Glutamatergic neuron (in vitro differentiated cells): Measurements from ENCODE around the gene SLC25A29. TPM values are rescaled to one million over a fixed set of nuclear protein-coding genes. Genes with fewer than 3 reads are reported as not detected.

Experiments
- DNase-seq: peaks from one replicate; pipeline ENCODE4 v3.0.0; 2022
- H3K27ac Mint-ChIP-seq: one replicate; pipeline ENCODE4 v1.8.0; 2020; ENCODE audit warnings: mild to moderate bottlenecking, mixed read lengths, inconsistent platforms; ENCODE audit not compliant: unreplicated experiment
- H3K27me3 Mint-ChIP-seq: one replicate; pipeline ENCODE4 v1.8.0; 2020; ENCODE audit warnings: mild to moderate bottlenecking, moderate library complexity, mixed read lengths, inconsistent platforms; ENCODE audit not compliant: unreplicated experiment
- H3K36me3 Mint-ChIP-seq: one replicate; pipeline ENCODE4 v1.8.0; 2020; ENCODE audit warnings: mild to moderate bottlenecking, mixed read lengths, inconsistent platforms; ENCODE audit not compliant: unreplicated experiment
- H3K4me1 Mint-ChIP-seq: one replicate; pipeline ENCODE4 v1.8.0; 2020; ENCODE audit warnings: mild to moderate bottlenecking, low read depth, mixed read lengths, inconsistent platforms; ENCODE audit not compliant: unreplicated experiment
- H3K4me3 Mint-ChIP-seq: one replicate; pipeline ENCODE4 v1.8.0; 2020; ENCODE audit warnings: mild to moderate bottlenecking, mixed read lengths, inconsistent platforms; ENCODE audit not compliant: unreplicated experiment
- H3K9me3 Mint-ChIP-seq: one replicate; pipeline ENCODE4 v1.8.0; 2020; ENCODE audit warnings: mild to moderate bottlenecking, moderate library complexity, mixed read lengths, inconsistent platforms; ENCODE audit not compliant: unreplicated experiment
- total RNA-seq: library from RNA; stranded (reverse); fragmentation: NEBNext Ultra II Directional; extraction: Animal tissue kit (Norgen Biotek cat#: 25700); gene quantifications from one replicate; pipeline ENCODE4 v1.2.1, GENCODE V29; 2021; ENCODE audit not compliant: unreplicated experiment
- TF ChIP-seq, protein P1 (sequence below): fragments of 200-600 bp; sonication (generic); IDR thresholded peaks from one replicate; pipeline ENCODE4 v1.5.0; 2021; ENCODE audit not compliant: partially characterized antibody, unreplicated experiment

Gene SLC25A29
- total RNA-seq, 1 donor from 2014 or later, result 409 TPM

DNA sequence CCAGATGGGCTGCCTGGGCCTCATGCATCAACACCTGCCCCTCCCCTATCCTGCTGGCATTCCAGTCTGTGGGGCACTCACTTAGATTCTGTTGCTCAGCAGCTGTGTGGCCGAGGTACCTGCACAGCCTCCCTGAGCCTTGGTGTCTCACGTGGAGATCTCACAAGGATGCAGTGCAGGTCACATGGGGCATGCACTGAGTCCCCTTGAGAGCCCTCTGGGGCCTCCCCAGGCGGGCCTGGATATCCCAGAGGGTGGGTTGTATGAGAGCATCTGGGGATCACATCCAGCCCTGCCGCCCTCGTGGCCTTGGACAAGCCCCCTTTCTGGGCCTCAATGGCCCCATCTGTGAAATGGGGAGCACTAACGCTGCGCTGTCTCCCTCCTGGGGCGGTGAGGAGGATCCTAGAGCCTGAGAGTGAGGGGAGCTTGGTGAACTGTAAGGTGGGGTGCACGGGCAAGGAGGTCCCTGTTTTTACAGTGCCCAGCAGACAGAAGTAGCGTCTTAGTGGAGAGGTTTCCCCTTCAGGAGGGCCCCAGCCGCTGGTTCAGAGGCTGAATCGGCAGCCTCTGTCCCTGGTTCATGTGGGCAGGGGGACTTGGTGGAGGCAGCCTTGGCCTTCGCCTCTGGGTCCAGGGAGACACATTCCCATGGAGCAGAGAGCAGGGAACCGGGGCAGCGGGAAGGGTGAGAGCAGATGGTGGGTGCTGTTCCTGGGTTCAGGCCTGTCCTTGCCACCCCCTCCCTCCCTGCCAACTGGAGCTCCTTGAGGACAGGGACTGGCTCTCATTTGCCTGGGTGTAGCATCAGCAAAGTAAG, 16.1 kb upstream of the SLC25A29 start:
- Mint-ChIP-seq H3K27me3 (peaks cover 9% of the 10 kb centered on the region), H3K4me3 (peak overlapping the region; percentile 25), H3K27ac (peak overlapping the region; percentile 38), H3K4me1 (peaks cover 7% of the 10 kb centered on the region), H3K36me3 (no peaks in the 10 kb centered on the region), H3K9me3 (peaks cover 8% of the 10 kb centered on the region)
- TF ChIP-seq, protein P1, sequence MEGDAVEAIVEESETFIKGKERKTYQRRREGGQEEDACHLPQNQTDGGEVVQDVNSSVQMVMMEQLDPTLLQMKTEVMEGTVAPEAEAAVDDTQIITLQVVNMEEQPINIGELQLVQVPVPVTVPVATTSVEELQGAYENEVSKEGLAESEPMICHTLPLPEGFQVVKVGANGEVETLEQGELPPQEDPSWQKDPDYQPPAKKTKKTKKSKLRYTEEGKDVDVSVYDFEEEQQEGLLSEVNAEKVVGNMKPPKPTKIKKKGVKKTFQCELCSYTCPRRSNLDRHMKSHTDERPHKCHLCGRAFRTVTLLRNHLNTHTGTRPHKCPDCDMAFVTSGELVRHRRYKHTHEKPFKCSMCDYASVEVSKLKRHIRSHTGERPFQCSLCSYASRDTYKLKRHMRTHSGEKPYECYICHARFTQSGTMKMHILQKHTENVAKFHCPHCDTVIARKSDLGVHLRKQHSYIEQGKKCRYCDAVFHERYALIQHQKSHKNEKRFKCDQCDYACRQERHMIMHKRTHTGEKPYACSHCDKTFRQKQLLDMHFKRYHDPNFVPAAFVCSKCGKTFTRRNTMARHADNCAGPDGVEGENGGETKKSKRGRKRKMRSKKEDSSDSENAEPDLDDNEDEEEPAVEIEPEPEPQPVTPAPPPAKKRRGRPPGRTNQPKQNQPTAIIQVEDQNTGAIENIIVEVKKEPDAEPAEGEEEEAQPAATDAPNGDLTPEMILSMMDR, result no peak
- peak; percentile 19 for DNase-seq

- peak; percentile 33 for DNase-seq
- Mint-ChIP-seq H3K27ac (peak overlapping the region; percentile 38), H3K9me3 (peaks cover 7% of the 10 kb centered on the region), H3K4me3 (no peak overlapping the region), H3K4me1 (peaks cover 7% of the 10 kb centered on the region), H3K27me3 (peaks cover 9% of the 10 kb centered on the region), H3K36me3 (no peaks in the 10 kb centered on the region)
- TF ChIP-seq, protein P1, result no peak
Observed at GRCh38 chr14:100321473-100322137, 15.4 kb upstream of the SLC25A29 start.

DNA sequence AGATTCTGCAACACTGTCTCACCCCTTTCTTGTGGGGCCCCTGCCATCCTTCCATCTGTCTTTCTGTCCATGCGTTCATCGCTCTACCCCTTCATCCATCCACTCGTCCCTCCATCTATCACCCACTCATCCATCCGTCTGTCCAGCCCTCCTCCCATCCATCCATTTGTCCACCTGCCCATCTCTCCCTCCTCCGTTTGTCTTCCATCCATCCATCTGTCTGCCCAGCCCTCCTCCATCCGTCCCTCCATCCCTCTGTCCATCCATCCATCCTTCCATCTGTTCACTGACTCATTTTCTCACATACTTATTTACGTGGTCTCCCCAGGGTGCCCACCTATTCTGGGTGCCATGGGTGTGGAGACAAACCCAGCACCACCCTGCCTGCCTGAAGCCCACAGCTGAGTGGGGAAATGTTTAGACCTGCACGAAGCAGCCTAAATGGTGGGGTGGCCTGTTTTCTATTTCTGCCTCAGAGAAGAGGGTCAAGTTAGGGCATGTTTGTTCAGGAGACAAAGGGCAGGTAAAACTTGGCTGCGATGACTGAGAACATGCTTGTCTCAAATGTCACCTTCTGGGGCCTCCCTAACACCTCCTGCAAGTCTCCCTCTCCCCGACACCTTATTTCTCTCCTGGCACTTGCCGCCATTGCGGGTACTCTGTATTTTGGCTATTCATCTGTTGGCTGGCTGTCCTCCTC, 14.1 kb upstream of the SLC25A29 start:
- Mint-ChIP-seq H3K4me1 (peaks cover 7% of the 10 kb centered on the region), H3K9me3 (peaks cover 6% of the 10 kb centered on the region), H3K4me3 (no peak overlapping the region), H3K27ac (peak overlapping the region; percentile 57), H3K36me3 (no peaks in the 10 kb centered on the region), H3K27me3 (peaks cover 10% of the 10 kb centered on the region)
- TF ChIP-seq, protein P1, result no peak
- no peak for DNase-seq

GRCh38 chr14:100317912-100318808, 11.9 kb upstream of the SLC25A29 start:
- Mint-ChIP-seq H3K27me3 (peaks cover 18% of the 10 kb centered on the region), H3K4me3 (no peak overlapping the region), H3K4me1 (peaks cover 17% of the 10 kb centered on the region), H3K27ac (no peak overlapping the region), H3K36me3 (no peaks in the 10 kb centered on the region), H3K9me3 (peaks cover 6% of the 10 kb centered on the region)
- DNase-seq, result peak; percentile 83
- TF ChIP-seq, protein P1, result peak; percentile 77
